SK-N-SH (cell line): ENCODE data around the gene CCDC24. TPM values are rescaled to one million over a fixed set of nuclear protein-coding genes. Genes with fewer than 3 reads are reported as not detected.

Experiments
- CTCF ChIA-PET: fragments of 300-600, 350-600 bp; formaldehyde crosslinking; extraction: SDS; loops from one replicate; lab custom pipeline; 2021; lab: Yijun Ruan, JAX
- POLR2A ChIA-PET: fragments of 350-600 bp; sonication (Branson Sonifier 250); formaldehyde crosslinking; extraction: SDS; loops from one replicate; lab custom pipeline; 2020; ENCODE audit warnings: antibody characterized with exemption, inconsistent platforms; lab: Yijun Ruan, JAX
- DNase-seq: peaks from one replicate; pipeline ENCODE4 v3.0.0; 2012
- H2AFZ ChIP-seq: fragments of 200-600 bp; sonication (generic); 2 replicates; pipeline ENCODE4 v1.8.1; 2016; ENCODE audit warnings: antibody characterized with exemption, mild to moderate bottlenecking, low read depth
- H3F3A ChIP-seq: fragments of 200-600 bp; sonication (generic); replicated peaks from 2 replicates; pipeline ENCODE3; 2016; ENCODE audit warnings: antibody characterized with exemption, mild to moderate bottlenecking; ENCODE audit not compliant: insufficient read depth
- H3K27ac ChIP-seq, 2 experiments: fragments of 200-500 bp in 1 of 2; fragments of 200-600 bp in 1 of 2; sonication (Bioruptor generic) in 1 of 2; sonication (generic), shearing (Covaris generic) in 1 of 2; 2 replicates each; pipeline versions ENCODE4 v1.5.1 to v1.6.1; 2014 to 2016; ENCODE audit warnings: low read depth in 2 of 2, inconsistent platforms in 1 of 2, low read length in 1 of 2, mild to moderate bottlenecking in 1 of 2, mixed read lengths in 1 of 2
- H3K27me3 ChIP-seq: fragments of 200-600 bp; sonication (generic), shearing (Covaris generic); 2 replicates; pipeline ENCODE4 v1.6.1; 2016; ENCODE audit warnings: mixed run types; ENCODE audit not compliant: insufficient read depth
- H3K36me3 ChIP-seq, 2 experiments: fragments of 200-500 bp in 1 of 2; fragments of 200-600 bp in 1 of 2; sonication (Bioruptor generic) in 1 of 2; sonication (generic) in 1 of 2; replicated peaks in 1 of 2; 2 replicates each; pipeline versions ENCODE3 to v1.5.1; 2014 to 2016; ENCODE audit warnings: low read length in 1 of 2, mild to moderate bottlenecking in 1 of 2; ENCODE audit not compliant: insufficient read depth in 2 of 2, control insufficient read depth in 1 of 2
- H3K4me1 ChIP-seq, 2 experiments: fragments of 200-500 bp in 1 of 2; fragments of 200-600 bp in 1 of 2; sonication (Bioruptor generic) in 1 of 2; sonication (generic), shearing (Covaris generic) in 1 of 2; 2 replicates each; pipeline versions ENCODE4 v1.5.1 to v1.6.1; 2014 to 2016; ENCODE audit warnings: low read depth in 1 of 2, low read length in 1 of 2, mixed run types in 1 of 2; ENCODE audit not compliant: insufficient read depth in 2 of 2, control insufficient read depth in 1 of 2
- H3K4me2 ChIP-seq: fragments of 200-600 bp; sonication (generic), shearing (Covaris generic); 2 replicates; pipeline ENCODE4 v1.6.1; 2017; ENCODE audit warnings: mixed run types
- H3K4me3 ChIP-seq, 2 experiments: fragments of 200-500 bp in 1 of 2; fragments of 200-600 bp in 1 of 2; sonication (Bioruptor generic) in 1 of 2; sonication (generic), shearing (Covaris generic) in 1 of 2; 2 replicates each; pipeline versions ENCODE4 v1.5.1 to v1.8.1; 2014 to 2016; ENCODE audit warnings: low read depth in 2 of 2, inconsistent platforms in 1 of 2, low read length in 1 of 2, mild to moderate bottlenecking in 1 of 2, mixed read lengths in 1 of 2, moderate library complexity in 1 of 2
- H3K79me2 ChIP-seq: fragments of 200-600 bp; sonication (generic); 2 replicates; pipeline ENCODE4 v1.8.1; 2017; ENCODE audit warnings: mild to moderate bottlenecking; ENCODE audit not compliant: insufficient read depth
- H3K9ac ChIP-seq: fragments of 200-600 bp; sonication (generic); 2 replicates; pipeline ENCODE4 v1.6.1; 2017; ENCODE audit warnings: mixed run types
- H3K9me2 ChIP-seq: fragments of 200-600 bp; sonication (generic); 2 replicates; pipeline ENCODE4 v1.6.1; 2017; ENCODE audit warnings: mixed run types
- H3K9me3 ChIP-seq: fragments of 200-600 bp; sonication (generic); 2 replicates; pipeline ENCODE4 v1.6.1; 2017; ENCODE audit warnings: mixed run types, mild to moderate bottlenecking, moderate library complexity
- H4K20me1 ChIP-seq: fragments of 200-600 bp; sonication (generic); 2 replicates; pipeline ENCODE4 v1.6.1; 2017; ENCODE audit warnings: mild to moderate bottlenecking, mixed run types; ENCODE audit not compliant: insufficient read depth
- CHD2 ChIP-seq: fragments of 150-350 bp; IDR thresholded peaks from 2 replicates; pipeline ENCODE4 v1.6.1; 2018; ENCODE audit warnings: low read length; ENCODE audit not compliant: partially characterized antibody
- EP300 ChIP-seq, 2 experiments: IDR thresholded peaks; 2 replicates each; pipeline versions ENCODE4 v1.4.0 to v1.6.1; 2012; ENCODE audit warnings: borderline replicate concordance in 1 of 2, low read depth in 1 of 2, low read length in 1 of 2
- EZH2phosphoT487 ChIP-seq: fragments of 200-600 bp; sonication (generic); IDR thresholded peaks from 2 replicates; pipeline ENCODE4 v1.6.1; 2017; ENCODE audit warnings: low read depth, mixed run types, mild to moderate bottlenecking, antibody characterized with exemption, moderate library complexity, borderline replicate concordance
- FOSL2 ChIP-seq: IDR thresholded peaks from 2 replicates; pipeline ENCODE4 v1.4.0; 2012; ENCODE audit warnings: low read depth, mild to moderate bottlenecking, moderate library complexity, borderline replicate concordance
- FOXJ3 ChIP-seq: sonication (generic); formaldehyde crosslinking; IDR thresholded peaks from 2 replicates; pipeline ENCODE4 v1.5.1; 2020; ENCODE audit warnings: mild to moderate bottlenecking, missing genetic modification reagents
- GATA2 ChIP-seq: sonication (generic); formaldehyde crosslinking; IDR thresholded peaks from 2 replicates; pipeline ENCODE4 v1.5.0; 2020; ENCODE audit warnings: mild to moderate bottlenecking, missing genetic modification reagents
- JUND ChIP-seq: IDR thresholded peaks from 2 replicates; pipeline ENCODE4 v1.4.0; 2012
- POLR2AphosphoS5 ChIP-seq: IDR thresholded peaks from 2 replicates; pipeline ENCODE4 v1.6.1; 2012; ENCODE audit warnings: low read depth, low read length
- RFX5 ChIP-seq: IDR thresholded peaks from 2 replicates; pipeline ENCODE4 v1.6.1; 2012; ENCODE audit warnings: mild to moderate bottlenecking, improper control_type of control experiment, low read length
- RXRA ChIP-seq: IDR thresholded peaks from 2 replicates; pipeline ENCODE4 v1.4.0; 2012; ENCODE audit warnings: low read depth, mild to moderate bottlenecking, borderline replicate concordance
- SIN3A ChIP-seq: IDR thresholded peaks from 2 replicates; pipeline ENCODE4 v1.6.1; 2012; ENCODE audit warnings: low read depth, mild to moderate bottlenecking, low read length, moderate library complexity, borderline replicate concordance
- SMC3 ChIP-seq: IDR thresholded peaks from 2 replicates; pipeline ENCODE4 v1.6.1; 2012; ENCODE audit warnings: low read depth, low read length, improper control_type of control experiment
- TAF1 ChIP-seq: IDR thresholded peaks from 2 replicates; pipeline ENCODE4 v1.6.1; 2012; ENCODE audit warnings: low read depth, mild to moderate bottlenecking, low read length, moderate library complexity, borderline replicate concordance
- TCF12 ChIP-seq: IDR thresholded peaks from 2 replicates; pipeline ENCODE4 v1.4.0; 2012
- WGBS: methylation state at CpG from one replicate; pipeline ENCODE4 v1.1.6; 2017; ENCODE audit warnings: low lambda C conversion rate; 5-methylcytosine and 5-hydroxymethylcytosine counted together
- polyA plus RNA-seq, 3 experiments: library from polyadenylated mRNA; depleted of rRNA; stranded (reverse); fragments of >200 nt; gene quantifications; 2 replicates each; pipeline ENCODE4 v1.2.3, GENCODE V29; 2012
- TF ChIP-seq, protein P1 (sequence below): fragments of 150-350 bp; IDR thresholded peaks from 2 replicates; pipeline ENCODE4 v1.6.1; 2016; ENCODE audit warnings: mild to moderate bottlenecking, low read depth, low read length
- TF ChIP-seq, protein P2 (sequence below): IDR thresholded peaks from 2 replicates; pipeline ENCODE4 v1.4.0; 2012; ENCODE audit warnings: low read depth, borderline replicate concordance
- TF ChIP-seq, protein P3 (sequence below): fragments of 150-350 bp; IDR thresholded peaks from 2 replicates; pipeline ENCODE4 v1.6.1; 2017; ENCODE audit warnings: antibody characterized with exemption, low read length, low read depth, borderline replicate concordance
- TF ChIP-seq, protein P4 (sequence below): fragments of 200-600 bp; sonication (generic); IDR thresholded peaks from 2 replicates; pipeline ENCODE4 v1.6.1; 2017; ENCODE audit warnings: antibody characterized with exemption, mild to moderate bottlenecking, moderate library complexity
- TF ChIP-seq, protein P5 (sequence below): IDR thresholded peaks from 2 replicates; pipeline ENCODE4; 2012
- TF ChIP-seq, protein P6 (sequence below): IDR thresholded peaks from 2 replicates; pipeline ENCODE4 v1.6.1; 2012; ENCODE audit warnings: mild to moderate bottlenecking, low read depth, low read length, moderate library complexity

CCDC24 gene
- polyA plus RNA-seq, 1 of the 3 experiments (the other 2 are of a cell fraction) = 7.5 TPM

DNA sequence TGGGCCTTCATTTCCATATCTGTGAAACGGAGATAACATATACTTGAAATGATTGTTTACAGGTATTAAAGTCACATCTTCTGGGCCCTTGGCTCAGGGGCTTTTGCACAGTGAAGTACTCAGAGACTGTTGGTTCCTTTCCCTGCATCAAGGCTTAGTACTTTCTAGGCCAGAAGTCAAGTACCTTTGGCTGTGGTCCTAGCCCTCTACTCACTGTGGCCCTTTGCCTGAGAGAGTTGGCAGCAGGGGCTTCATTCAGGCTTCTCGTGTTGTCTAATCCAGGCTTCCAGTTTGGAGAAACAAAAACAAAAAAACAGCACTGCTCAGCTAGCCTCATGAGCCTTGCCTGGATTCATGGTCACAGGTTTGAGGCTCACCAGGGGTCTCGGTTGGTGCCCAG lies 29.7 kb upstream of the CCDC24 start:
- no peak overlapping the region for H3K4me3 ChIP-seq
- TF ChIP-seq, protein P1, sequence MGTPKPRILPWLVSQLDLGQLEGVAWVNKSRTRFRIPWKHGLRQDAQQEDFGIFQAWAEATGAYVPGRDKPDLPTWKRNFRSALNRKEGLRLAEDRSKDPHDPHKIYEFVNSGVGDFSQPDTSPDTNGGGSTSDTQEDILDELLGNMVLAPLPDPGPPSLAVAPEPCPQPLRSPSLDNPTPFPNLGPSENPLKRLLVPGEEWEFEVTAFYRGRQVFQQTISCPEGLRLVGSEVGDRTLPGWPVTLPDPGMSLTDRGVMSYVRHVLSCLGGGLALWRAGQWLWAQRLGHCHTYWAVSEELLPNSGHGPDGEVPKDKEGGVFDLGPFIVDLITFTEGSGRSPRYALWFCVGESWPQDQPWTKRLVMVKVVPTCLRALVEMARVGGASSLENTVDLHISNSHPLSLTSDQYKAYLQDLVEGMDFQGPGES = no peak
- no peak for TF ChIP-seq EZH2phosphoT487
- no peak for TF ChIP-seq TCF12
- TF ChIP-seq, protein P2, sequence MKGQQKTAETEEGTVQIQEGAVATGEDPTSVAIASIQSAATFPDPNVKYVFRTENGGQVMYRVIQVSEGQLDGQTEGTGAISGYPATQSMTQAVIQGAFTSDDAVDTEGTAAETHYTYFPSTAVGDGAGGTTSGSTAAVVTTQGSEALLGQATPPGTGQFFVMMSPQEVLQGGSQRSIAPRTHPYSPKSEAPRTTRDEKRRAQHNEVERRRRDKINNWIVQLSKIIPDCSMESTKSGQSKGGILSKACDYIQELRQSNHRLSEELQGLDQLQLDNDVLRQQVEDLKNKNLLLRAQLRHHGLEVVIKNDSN = no peak
- no peak for TF ChIP-seq POLR2AphosphoS5
- TF ChIP-seq TAF1 = no peak
- no peak for TF ChIP-seq GATA2 (CRISPR knock-in tag)
- no peak for TF ChIP-seq SIN3A
- TF ChIP-seq, protein P3, sequence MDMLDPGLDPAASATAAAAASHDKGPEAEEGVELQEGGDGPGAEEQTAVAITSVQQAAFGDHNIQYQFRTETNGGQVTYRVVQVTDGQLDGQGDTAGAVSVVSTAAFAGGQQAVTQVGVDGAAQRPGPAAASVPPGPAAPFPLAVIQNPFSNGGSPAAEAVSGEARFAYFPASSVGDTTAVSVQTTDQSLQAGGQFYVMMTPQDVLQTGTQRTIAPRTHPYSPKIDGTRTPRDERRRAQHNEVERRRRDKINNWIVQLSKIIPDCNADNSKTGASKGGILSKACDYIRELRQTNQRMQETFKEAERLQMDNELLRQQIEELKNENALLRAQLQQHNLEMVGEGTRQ = no peak
- TF ChIP-seq, protein P4, sequence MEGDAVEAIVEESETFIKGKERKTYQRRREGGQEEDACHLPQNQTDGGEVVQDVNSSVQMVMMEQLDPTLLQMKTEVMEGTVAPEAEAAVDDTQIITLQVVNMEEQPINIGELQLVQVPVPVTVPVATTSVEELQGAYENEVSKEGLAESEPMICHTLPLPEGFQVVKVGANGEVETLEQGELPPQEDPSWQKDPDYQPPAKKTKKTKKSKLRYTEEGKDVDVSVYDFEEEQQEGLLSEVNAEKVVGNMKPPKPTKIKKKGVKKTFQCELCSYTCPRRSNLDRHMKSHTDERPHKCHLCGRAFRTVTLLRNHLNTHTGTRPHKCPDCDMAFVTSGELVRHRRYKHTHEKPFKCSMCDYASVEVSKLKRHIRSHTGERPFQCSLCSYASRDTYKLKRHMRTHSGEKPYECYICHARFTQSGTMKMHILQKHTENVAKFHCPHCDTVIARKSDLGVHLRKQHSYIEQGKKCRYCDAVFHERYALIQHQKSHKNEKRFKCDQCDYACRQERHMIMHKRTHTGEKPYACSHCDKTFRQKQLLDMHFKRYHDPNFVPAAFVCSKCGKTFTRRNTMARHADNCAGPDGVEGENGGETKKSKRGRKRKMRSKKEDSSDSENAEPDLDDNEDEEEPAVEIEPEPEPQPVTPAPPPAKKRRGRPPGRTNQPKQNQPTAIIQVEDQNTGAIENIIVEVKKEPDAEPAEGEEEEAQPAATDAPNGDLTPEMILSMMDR = no peak
- TF ChIP-seq, protein P5, sequence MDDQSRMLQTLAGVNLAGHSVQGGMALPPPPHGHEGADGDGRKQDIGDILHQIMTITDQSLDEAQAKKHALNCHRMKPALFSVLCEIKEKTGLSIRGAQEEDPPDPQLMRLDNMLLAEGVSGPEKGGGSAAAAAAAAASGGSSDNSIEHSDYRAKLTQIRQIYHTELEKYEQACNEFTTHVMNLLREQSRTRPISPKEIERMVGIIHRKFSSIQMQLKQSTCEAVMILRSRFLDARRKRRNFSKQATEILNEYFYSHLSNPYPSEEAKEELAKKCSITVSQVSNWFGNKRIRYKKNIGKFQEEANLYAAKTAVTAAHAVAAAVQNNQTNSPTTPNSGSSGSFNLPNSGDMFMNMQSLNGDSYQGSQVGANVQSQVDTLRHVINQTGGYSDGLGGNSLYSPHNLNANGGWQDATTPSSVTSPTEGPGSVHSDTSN = no peak
- TF ChIP-seq CHD2 = no peak
- no peak for TF ChIP-seq FOSL2
- TF ChIP-seq, protein P6, sequence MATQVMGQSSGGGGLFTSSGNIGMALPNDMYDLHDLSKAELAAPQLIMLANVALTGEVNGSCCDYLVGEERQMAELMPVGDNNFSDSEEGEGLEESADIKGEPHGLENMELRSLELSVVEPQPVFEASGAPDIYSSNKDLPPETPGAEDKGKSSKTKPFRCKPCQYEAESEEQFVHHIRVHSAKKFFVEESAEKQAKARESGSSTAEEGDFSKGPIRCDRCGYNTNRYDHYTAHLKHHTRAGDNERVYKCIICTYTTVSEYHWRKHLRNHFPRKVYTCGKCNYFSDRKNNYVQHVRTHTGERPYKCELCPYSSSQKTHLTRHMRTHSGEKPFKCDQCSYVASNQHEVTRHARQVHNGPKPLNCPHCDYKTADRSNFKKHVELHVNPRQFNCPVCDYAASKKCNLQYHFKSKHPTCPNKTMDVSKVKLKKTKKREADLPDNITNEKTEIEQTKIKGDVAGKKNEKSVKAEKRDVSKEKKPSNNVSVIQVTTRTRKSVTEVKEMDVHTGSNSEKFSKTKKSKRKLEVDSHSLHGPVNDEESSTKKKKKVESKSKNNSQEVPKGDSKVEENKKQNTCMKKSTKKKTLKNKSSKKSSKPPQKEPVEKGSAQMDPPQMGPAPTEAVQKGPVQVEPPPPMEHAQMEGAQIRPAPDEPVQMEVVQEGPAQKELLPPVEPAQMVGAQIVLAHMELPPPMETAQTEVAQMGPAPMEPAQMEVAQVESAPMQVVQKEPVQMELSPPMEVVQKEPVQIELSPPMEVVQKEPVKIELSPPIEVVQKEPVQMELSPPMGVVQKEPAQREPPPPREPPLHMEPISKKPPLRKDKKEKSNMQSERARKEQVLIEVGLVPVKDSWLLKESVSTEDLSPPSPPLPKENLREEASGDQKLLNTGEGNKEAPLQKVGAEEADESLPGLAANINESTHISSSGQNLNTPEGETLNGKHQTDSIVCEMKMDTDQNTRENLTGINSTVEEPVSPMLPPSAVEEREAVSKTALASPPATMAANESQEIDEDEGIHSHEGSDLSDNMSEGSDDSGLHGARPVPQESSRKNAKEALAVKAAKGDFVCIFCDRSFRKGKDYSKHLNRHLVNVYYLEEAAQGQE = no peak
- TF ChIP-seq RFX5 = no peak
- TF ChIP-seq SMC3 = no peak
- TF ChIP-seq JUND = no peak
- TF ChIP-seq RXRA = no peak
- TF ChIP-seq FOXJ3 (CRISPR knock-in tag) = no peak
- no peak for TF ChIP-seq EP300 (IDR thresholded peaks at IDR 0.05; ENCODE audit: borderline replicate concordance in 1 of 2, low read depth in 1 of 2, low read length in 1 of 2)
- peaks cover 3 to 63% of the 10 kb centered on the region in 2 experiments for H3K36me3 ChIP-seq
- no peaks in the 10 kb centered on the region for H3K79me2 ChIP-seq
- no peaks in the 10 kb centered on the region for H3K4me1 ChIP-seq
- no peak overlapping the region for H3K27ac ChIP-seq
- no peaks in the 10 kb centered on the region for H3F3A ChIP-seq
- no peak overlapping the region for H2AFZ ChIP-seq
- H3K27me3 ChIP-seq = no peaks in the 10 kb centered on the region
- H3K9me2 ChIP-seq = no peaks in the 10 kb centered on the region
- WGBS = 96% methylated on average over 2 of the region's 3 CpGs
- no peak for DNase-seq
- POLR2A ChIA-PET = no interaction called here
- H3K4me2 ChIP-seq = no peak overlapping the region
- no peaks in the 10 kb centered on the region for H4K20me1 ChIP-seq
- no peak overlapping the region for H3K9ac ChIP-seq
- no peaks in the 10 kb centered on the region for H3K9me3 ChIP-seq
- CTCF ChIA-PET = no interaction called here
